LNCaP clone FGC (cell line): ENCODE measurements around the gene INPP5A.

Experiments
- DNase-seq: peaks from one replicate; pipeline ENCODE4 v3.0.0-alpha.2; 2011; ENCODE audit warnings: low read depth
- H3K4me3 ChIP-seq: 2 replicates; pipeline ENCODE4 v1.5.1; 2011; ENCODE audit warnings: mild to moderate bottlenecking, low read depth, low read length, control low read depth
- TF ChIP-seq, protein P1 (sequence below): IDR thresholded peaks from 2 replicates; pipeline ENCODE4 v1.5.1; 2012; ENCODE audit warnings: mild to moderate bottlenecking; ENCODE audit not compliant: control insufficient read depth, insufficient read depth; ENCODE audit errors: extremely low read depth

Gene INPP5A

DNA sequence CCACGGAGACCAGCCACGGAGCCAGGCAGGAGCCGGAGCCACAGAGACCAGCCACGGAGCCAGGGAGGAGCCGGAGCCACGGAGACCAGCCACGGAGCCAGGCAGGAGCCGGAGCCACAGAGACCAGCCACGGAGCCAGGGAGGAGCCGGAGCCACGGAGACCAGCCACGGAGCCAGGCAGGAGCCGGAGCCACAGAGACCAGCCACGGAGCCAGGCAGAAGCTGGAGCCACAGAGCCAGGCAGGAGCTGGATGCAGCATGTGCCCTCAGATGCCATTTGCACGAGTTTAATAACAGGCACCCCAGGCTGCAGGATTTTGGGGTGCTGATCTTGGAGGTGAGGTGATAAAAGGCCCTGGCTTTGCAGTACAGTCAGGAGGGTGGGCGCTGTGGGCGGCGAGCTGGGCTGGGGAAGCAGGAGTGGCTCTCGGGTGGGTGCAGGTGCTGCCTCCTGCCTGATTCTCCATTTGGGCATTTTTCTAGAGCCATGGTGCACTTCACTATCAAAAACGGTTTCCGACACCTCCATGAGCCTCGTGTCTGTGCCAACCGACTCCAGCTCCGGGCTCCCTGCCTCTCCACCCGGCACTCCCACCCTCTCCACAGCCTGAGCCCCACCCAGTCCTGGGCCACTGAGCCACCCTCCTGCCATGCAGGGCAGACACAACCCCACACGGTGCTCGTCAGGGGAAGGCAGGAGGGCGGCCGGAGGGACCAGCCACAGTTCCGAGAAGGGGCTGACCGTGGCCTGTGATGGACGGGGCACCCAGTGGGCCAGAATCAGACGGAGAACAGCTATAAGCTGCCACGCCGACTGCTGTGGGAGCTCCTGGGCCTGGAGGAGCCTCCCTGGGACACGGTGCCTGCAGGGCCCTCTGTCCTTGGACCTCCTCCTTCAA, 289.2 kb downstream of the INPP5A start:
- DNase-seq: no peak
- H3K4me3 ChIP-seq: no peak overlapping the region
- TF ChIP-seq, protein P1, sequence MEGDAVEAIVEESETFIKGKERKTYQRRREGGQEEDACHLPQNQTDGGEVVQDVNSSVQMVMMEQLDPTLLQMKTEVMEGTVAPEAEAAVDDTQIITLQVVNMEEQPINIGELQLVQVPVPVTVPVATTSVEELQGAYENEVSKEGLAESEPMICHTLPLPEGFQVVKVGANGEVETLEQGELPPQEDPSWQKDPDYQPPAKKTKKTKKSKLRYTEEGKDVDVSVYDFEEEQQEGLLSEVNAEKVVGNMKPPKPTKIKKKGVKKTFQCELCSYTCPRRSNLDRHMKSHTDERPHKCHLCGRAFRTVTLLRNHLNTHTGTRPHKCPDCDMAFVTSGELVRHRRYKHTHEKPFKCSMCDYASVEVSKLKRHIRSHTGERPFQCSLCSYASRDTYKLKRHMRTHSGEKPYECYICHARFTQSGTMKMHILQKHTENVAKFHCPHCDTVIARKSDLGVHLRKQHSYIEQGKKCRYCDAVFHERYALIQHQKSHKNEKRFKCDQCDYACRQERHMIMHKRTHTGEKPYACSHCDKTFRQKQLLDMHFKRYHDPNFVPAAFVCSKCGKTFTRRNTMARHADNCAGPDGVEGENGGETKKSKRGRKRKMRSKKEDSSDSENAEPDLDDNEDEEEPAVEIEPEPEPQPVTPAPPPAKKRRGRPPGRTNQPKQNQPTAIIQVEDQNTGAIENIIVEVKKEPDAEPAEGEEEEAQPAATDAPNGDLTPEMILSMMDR: no peak

DNA sequence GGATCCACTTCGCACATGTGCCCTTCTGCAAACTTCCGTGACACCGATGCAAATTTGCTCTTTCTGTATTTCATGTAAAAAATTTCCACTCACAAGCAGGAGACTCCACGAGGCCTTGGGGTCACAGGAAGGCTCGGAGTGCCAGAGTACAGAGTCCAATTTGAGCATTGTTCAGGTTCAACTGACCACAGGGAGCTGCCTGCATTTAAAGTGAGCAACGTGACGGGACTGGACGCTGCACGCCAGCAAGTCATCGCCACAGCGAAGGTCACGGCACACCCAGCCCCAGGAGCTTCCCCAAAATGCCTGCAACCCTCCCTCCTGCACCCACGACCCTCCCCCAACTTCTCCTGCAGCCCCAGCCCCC, 289.8 kb downstream of the INPP5A start:
- H3K4me3 ChIP-seq: no peak overlapping the region
- TF ChIP-seq, protein P1: no peak
- DNase-seq: no peak

DNA sequence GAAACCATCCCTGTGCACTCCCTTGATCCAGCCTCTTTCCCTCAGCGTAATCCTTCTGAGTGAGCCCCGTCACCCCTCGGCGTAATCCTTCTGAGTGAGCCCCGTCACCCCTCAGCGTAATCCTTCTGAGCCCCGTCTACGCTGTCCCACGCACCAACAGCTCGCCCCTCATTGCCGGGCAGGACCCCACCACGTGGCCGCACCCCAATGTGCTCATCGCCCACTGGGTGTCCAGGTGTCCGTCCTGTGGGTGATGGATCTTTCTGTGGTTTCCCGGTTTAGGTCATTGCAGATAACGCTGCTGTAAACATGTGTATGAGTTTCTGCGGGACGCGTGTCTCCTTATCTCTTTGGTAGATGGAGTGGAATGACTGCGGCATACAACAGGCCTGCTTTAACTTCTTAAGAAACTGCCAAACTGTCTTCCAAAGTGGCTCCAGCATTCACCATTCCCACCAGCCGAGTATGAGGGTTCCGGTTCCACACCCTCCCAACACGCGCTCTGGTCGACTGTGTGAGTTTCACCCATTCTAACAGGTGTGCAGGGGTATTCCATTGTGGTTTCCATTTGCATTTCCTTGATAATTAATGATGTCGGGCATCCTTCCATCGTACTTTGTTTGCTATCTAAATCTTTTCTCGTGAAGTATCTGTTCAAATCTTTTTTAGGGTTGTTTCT, 290.4 kb downstream of the INPP5A start:
- no peak overlapping the region for H3K4me3 ChIP-seq
- TF ChIP-seq, protein P1: no peak
- DNase-seq: no peak

DNA sequence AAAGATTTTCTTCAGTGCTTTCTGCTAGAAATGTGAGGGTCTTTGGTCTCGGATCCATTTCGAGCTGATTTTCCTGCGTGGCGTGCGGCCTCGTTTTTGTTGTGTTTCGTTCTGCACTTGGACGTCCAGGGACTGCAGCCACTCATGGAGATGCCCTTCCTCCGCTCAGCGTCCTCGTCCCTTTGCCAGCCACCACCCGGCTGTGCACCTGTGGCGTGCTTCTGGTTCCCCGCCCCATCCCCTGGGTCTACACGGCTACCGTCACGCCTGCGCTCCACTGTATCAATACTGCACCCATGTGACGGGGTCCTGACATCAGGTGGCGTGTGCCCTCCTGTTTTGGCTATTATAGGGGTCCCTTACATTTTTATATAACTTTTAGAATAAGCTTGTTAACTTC, 291.1 kb downstream of the INPP5A start:
- TF ChIP-seq, protein P1: no peak
- H3K4me3 ChIP-seq: no peak overlapping the region
- no peak for DNase-seq

DNA sequence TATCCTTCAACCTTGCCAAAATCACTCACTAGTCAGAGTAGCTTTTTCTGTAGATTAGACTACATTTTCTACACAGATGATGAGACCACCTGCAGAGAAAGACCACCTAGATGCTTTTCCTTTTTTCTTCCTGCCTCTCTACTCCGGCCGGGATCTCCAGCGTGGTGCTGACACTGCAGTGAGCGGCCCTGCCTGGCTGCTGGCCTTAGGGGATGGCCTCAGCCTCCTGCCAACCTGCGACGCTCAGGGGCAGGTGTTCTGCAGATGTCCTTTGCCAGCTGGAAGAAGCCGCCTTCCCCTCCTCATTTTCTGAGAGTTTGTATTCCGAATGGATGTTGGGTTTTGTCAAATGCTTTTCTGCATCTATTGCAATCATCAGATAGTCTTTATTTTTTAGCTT, 291.8 kb downstream of the INPP5A start:
- H3K4me3 ChIP-seq: no peak overlapping the region
- TF ChIP-seq, protein P1: no peak
- DNase-seq: no peak

DNA sequence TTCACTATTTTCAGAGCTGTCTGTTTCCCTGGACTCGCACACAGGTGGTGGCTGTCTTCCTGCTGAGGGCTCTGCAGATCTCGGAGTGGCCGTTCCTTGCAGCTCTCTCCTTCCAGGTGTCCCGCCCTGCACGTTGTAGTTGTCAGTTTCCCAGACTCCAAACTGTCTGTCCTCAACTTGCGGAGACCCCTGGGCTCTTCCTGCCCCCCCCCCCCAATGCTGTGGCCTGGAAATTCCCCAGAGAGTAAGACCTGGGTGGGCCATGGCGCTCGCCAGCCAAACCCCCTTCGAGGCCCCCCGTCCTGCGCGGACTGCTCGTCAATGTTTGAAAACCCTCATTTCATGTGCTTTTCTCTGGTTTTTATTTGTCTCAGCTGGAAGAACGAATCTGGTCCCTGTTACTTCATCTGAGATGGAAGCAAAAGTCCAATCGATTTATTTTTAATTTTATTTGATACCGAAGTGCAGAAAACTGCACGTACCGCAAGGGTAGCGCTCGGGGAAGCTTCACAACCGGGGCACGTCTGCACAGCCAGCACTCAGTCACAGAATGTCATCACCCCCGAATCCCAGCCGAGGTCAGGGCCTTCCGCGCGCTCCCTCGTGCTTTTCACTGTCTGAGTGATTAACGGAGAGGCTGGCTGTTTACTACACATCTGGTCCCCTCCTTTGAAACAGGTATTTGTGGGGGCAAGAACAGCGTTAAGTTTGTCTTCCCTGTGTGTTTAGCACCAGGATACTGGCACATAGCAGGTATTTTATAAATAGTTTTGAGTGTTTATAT, 294.8 kb downstream of the INPP5A start:
- TF ChIP-seq, protein P1: no peak
- H3K4me3 ChIP-seq: no peak overlapping the region
- DNase-seq: no peak
